Measurements from ENCODE around the gene STARD3NL. TPM values are rescaled to one million over a fixed set of nuclear protein-coding genes. Genes with fewer than 3 reads are reported as not detected.

STARD3NL gene
- 10 to 100 TPM; 11.4 to 12.6 TPM for total RNA-seq
- polyA plus RNA-seq: 10 to 100 TPM; 27.2 to 54.4 TPM

- POLR2A ChIA-PET (ENCODE audit: partially characterized antibody): interaction anchor here (0.7 to 1.4 kb wide), 10 partner anchors 9 to 1402 kb away, joined by 3 to 8 read pairs (median 4); no protein-coding TSS in a partner anchor
- Histone ChIP-seq H3K9me3 (ENCODE audit: control insufficient read depth in 1 of 2, low read length in 2 of 2) (no peaks in the 10 kb centered on the region), H3K27me3 (ENCODE audit: insufficient read depth, low read length) (no peaks in the 10 kb centered on the region), H3K4me3 (ENCODE audit: low read length in 2 of 2) (peak within 1 kb of the TSS; percentile 97 to 98), H3K27ac (ENCODE audit: low read depth, low read length) (peak within 1 kb of the TSS; percentile 85), H3K36me3 (ENCODE audit: insufficient read depth, low read length) (no peaks in the 10 kb centered on the region), H3K4me1 (ENCODE audit: insufficient read depth, low read length) (peaks cover 27% of the 10 kb centered on the region)
- H3K27me3 Mint-ChIP-seq: peaks cover 8 to 11% of the 10 kb centered on the region in 2 donors
- intact Hi-C loops (cut with micrococcal nuclease): loop anchor here (2.0 kb wide), 1 partner anchor 37 kb away; no protein-coding TSS in a partner anchor
- H3K36me3 Mint-ChIP-seq: peaks cover 0 to 11% of the 10 kb centered on the region in 2 donors
- peaks cover 0 to 3% (median 0%) of the 10 kb centered on the region in 8 donors for H3K9me3 Mint-ChIP-seq
- H3K27ac Mint-ChIP-seq: peak within 1 kb of the TSS; percentile 92 to 98 (median 97)
- CTCF ChIA-PET (ENCODE audit: partially characterized antibody): interaction anchor here (0.6 to 2.4 kb wide), 7 partner anchors 38 to 197 kb away, joined by 3 to 21 read pairs (median 4); no protein-coding TSS in a partner anchor
- peak within 1 kb of the TSS; percentile 92 to 100 (median 98) for H3K4me3 Mint-ChIP-seq
- H3K4me1 Mint-ChIP-seq: peaks cover 20 to 34% (median 27%) of the 10 kb centered on the region in 4 donors
- peak; percentile 90 to 97 (median 91) for DNase-seq
These were observed at the start of gene STARD3NL for GRCh38 chr7:38178004-38178694. Gene STARD3NL, plus strand, starts transcription at chr7:38178245. Its CDS starts 29,260 bp downstream, at chr7:38207505.

- Mint-ChIP-seq H3K27ac (no peak overlapping the region), H3K27me3 (peaks cover 19 to 34% of the 10 kb centered on the region in 2 donors), H3K36me3 (no peaks in the 10 kb centered on the region), H3K9me3 (peaks cover 0 to 7% (median 0%) of the 10 kb centered on the region in 8 donors), H3K4me3 (no peak overlapping the region), H3K4me1 (no peaks in the 10 kb centered on the region)
- Histone ChIP-seq H3K36me3 (ENCODE audit: insufficient read depth, low read length) (no peaks in the 10 kb centered on the region), H3K9me3 (ENCODE audit: control insufficient read depth in 1 of 2, low read length in 2 of 2) (no peaks in the 10 kb centered on the region), H3K27me3 (ENCODE audit: insufficient read depth, low read length) (peaks cover 8% of the 10 kb centered on the region), H3K4me3 (ENCODE audit: low read length in 2 of 2) (no peak overlapping the region), H3K4me1 (ENCODE audit: insufficient read depth, low read length) (no peaks in the 10 kb centered on the region), H3K27ac (ENCODE audit: low read depth, low read length) (no peak overlapping the region)
- CTCF ChIA-PET (ENCODE audit: partially characterized antibody): no interaction called here
- POLR2A ChIA-PET (ENCODE audit: partially characterized antibody): no interaction called here
- intact Hi-C loops (cut with micrococcal nuclease): no loop called here
- no peak for DNase-seq
These were observed 48.9 kb upstream of the STARD3NL start for GRCh38 chr7:38129162-38129561.

- intact Hi-C loops (cut with micrococcal nuclease): no loop called here
- Mint-ChIP-seq H3K4me1 (no peaks in the 10 kb centered on the region), H3K27me3 (peaks cover 19 to 34% of the 10 kb centered on the region in 2 donors), H3K27ac (no peak overlapping the region), H3K9me3 (peaks cover 0 to 7% (median 0%) of the 10 kb centered on the region in 8 donors), H3K36me3 (no peaks in the 10 kb centered on the region), H3K4me3 (no peak overlapping the region)
- Histone ChIP-seq H3K4me1 (ENCODE audit: insufficient read depth, low read length) (no peaks in the 10 kb centered on the region), H3K4me3 (ENCODE audit: low read length in 2 of 2) (no peak overlapping the region), H3K27ac (ENCODE audit: low read depth, low read length) (no peak overlapping the region), H3K9me3 (ENCODE audit: control insufficient read depth in 1 of 2, low read length in 2 of 2) (no peaks in the 10 kb centered on the region), H3K27me3 (ENCODE audit: insufficient read depth, low read length) (peaks cover 8% of the 10 kb centered on the region), H3K36me3 (ENCODE audit: insufficient read depth, low read length) (no peaks in the 10 kb centered on the region)
- ChIA-PET POLR2A (ENCODE audit: partially characterized antibody) (no interaction called here), CTCF (ENCODE audit: partially characterized antibody) (no interaction called here)
- DNase-seq: no peak
These were observed 48.5 kb upstream of the STARD3NL start for GRCh38 chr7:38129579-38129978.

- H3K4me3 ChIP-seq (ENCODE audit: low read length in 2 of 2): no peak overlapping the region
- Mint-ChIP-seq H3K9me3 (peaks cover 0 to 2% (median 0%) of the 10 kb centered on the region in 8 donors), H3K36me3 (no peaks in the 10 kb centered on the region), H3K27ac (no peak overlapping the region), H3K27me3 (peaks cover 3 to 8% of the 10 kb centered on the region in 2 donors), H3K4me3 (no peak overlapping the region), H3K4me1 (no peaks in the 10 kb centered on the region)
- no peaks in the 10 kb centered on the region for H3K36me3 ChIP-seq (ENCODE audit: insufficient read depth, low read length)
- intact Hi-C loops (cut with micrococcal nuclease): no loop called here
- H3K4me1 ChIP-seq (ENCODE audit: insufficient read depth, low read length): no peaks in the 10 kb centered on the region
- DNase-seq: no peak
- peaks cover 4% of the 10 kb centered on the region for H3K27me3 ChIP-seq (ENCODE audit: insufficient read depth, low read length)
- no peak overlapping the region for H3K27ac ChIP-seq (ENCODE audit: low read depth, low read length)
- ChIA-PET POLR2A (ENCODE audit: partially characterized antibody) (no interaction called here), CTCF (ENCODE audit: partially characterized antibody) (no interaction called here)
- no peaks in the 10 kb centered on the region for H3K9me3 ChIP-seq (ENCODE audit: control insufficient read depth in 1 of 2, low read length in 2 of 2)
These were observed 39.9 kb upstream of the STARD3NL start for GRCh38 chr7:38138171-38138570.

GRCh38 chr7:38141187-38141586 is 36.9 kb upstream of the STARD3NL start:
- intact Hi-C loops (cut with micrococcal nuclease): no loop called here
- Histone ChIP-seq H3K4me1 (ENCODE audit: insufficient read depth, low read length) (no peaks in the 10 kb centered on the region), H3K36me3 (ENCODE audit: insufficient read depth, low read length) (no peaks in the 10 kb centered on the region), H3K9me3 (ENCODE audit: control insufficient read depth in 1 of 2, low read length in 2 of 2) (no peaks in the 10 kb centered on the region), H3K4me3 (ENCODE audit: low read length in 2 of 2) (no peak overlapping the region), H3K27me3 (ENCODE audit: insufficient read depth, low read length) (no peaks in the 10 kb centered on the region), H3K27ac (ENCODE audit: low read depth, low read length) (no peak overlapping the region)
- ChIA-PET CTCF (ENCODE audit: partially characterized antibody) (no interaction called here), POLR2A (ENCODE audit: partially characterized antibody) (no interaction called here)
- H3K36me3 Mint-ChIP-seq: no peaks in the 10 kb centered on the region
- H3K27me3 Mint-ChIP-seq: no peaks in the 10 kb centered on the region
- H3K4me1 Mint-ChIP-seq: no peaks in the 10 kb centered on the region
- DNase-seq: no peak
- H3K9me3 Mint-ChIP-seq: no peaks in the 10 kb centered on the region
- no peak overlapping the region for H3K27ac Mint-ChIP-seq
- no peak overlapping the region for H3K4me3 Mint-ChIP-seq

GRCh38 chr7:38142736-38143135 is 35.3 kb upstream of the STARD3NL start:
- intact Hi-C loops (cut with micrococcal nuclease): loop anchor here (1.0 kb wide), 1 partner anchor 30 kb away; no protein-coding TSS in a partner anchor
- no peak overlapping the region for H3K4me3 ChIP-seq (ENCODE audit: low read length in 2 of 2)
- H3K4me1 ChIP-seq (ENCODE audit: insufficient read depth, low read length): no peaks in the 10 kb centered on the region
- CTCF ChIA-PET (ENCODE audit: partially characterized antibody): interaction anchor here (0.7 to 1.0 kb wide), 2 partner anchors 80 to 176 kb away, joined by 3 to 5 read pairs; no protein-coding TSS in a partner anchor
- no peaks in the 10 kb centered on the region for H3K9me3 ChIP-seq (ENCODE audit: control insufficient read depth in 1 of 2, low read length in 2 of 2)
- Mint-ChIP-seq H3K36me3 (no peaks in the 10 kb centered on the region), H3K27me3 (peaks cover 0 to 5% of the 10 kb centered on the region in 2 donors), H3K4me3 (no peak overlapping the region), H3K9me3 (no peaks in the 10 kb centered on the region), H3K4me1 (no peaks in the 10 kb centered on the region), H3K27ac (no peak overlapping the region)
- no peak for DNase-seq
- no peaks in the 10 kb centered on the region for H3K27me3 ChIP-seq (ENCODE audit: insufficient read depth, low read length)
- POLR2A ChIA-PET (ENCODE audit: partially characterized antibody): no interaction called here
- no peak overlapping the region for H3K27ac ChIP-seq (ENCODE audit: low read depth, low read length)
- H3K36me3 ChIP-seq (ENCODE audit: insufficient read depth, low read length): no peaks in the 10 kb centered on the region

GRCh38 chr7:38147005-38147404 is 31.0 kb upstream of the STARD3NL start:
- Histone ChIP-seq H3K9me3 (ENCODE audit: control insufficient read depth in 1 of 2, low read length in 2 of 2) (no peaks in the 10 kb centered on the region), H3K4me3 (ENCODE audit: low read length in 2 of 2) (no peak overlapping the region), H3K4me1 (ENCODE audit: insufficient read depth, low read length) (no peaks in the 10 kb centered on the region), H3K27ac (ENCODE audit: low read depth, low read length) (no peak overlapping the region), H3K27me3 (ENCODE audit: insufficient read depth, low read length) (no peaks in the 10 kb centered on the region), H3K36me3 (ENCODE audit: insufficient read depth, low read length) (no peaks in the 10 kb centered on the region)
- POLR2A ChIA-PET (ENCODE audit: partially characterized antibody): no interaction called here
- H3K4me3 Mint-ChIP-seq: no peak overlapping the region
- intact Hi-C loops (cut with micrococcal nuclease): no loop called here
- CTCF ChIA-PET (ENCODE audit: partially characterized antibody): interaction anchor here (1.4 kb wide), 1 partner anchor 227 kb away, joined by 4 read pairs; no protein-coding TSS in a partner anchor
- H3K27ac Mint-ChIP-seq: no peak overlapping the region
- no peak for DNase-seq
- H3K9me3 Mint-ChIP-seq: peaks cover 0 to 3% (median 0%) of the 10 kb centered on the region in 8 donors
- no peaks in the 10 kb centered on the region for H3K36me3 Mint-ChIP-seq
- H3K4me1 Mint-ChIP-seq: no peaks in the 10 kb centered on the region
- peaks cover 0 to 5% of the 10 kb centered on the region in 2 donors for H3K27me3 Mint-ChIP-seq
